GM10266 (cell line): Measurements from ENCODE around the gene HIC1.

Source experiments
- DNase-seq: peaks from one replicate; pipeline ENCODE4 v3.0.0; 2012; ENCODE audit errors: extremely low spot score
- CTCF ChIP-seq: IDR thresholded peaks from 2 replicates; pipeline ENCODE4 v1.5.1; 2012; ENCODE audit warnings: mild to moderate bottlenecking, low read depth; ENCODE audit not compliant: control insufficient read depth, insufficient read depth; ENCODE audit errors: missing control alignments

The HIC1 gene

GRCh38 chr17:2023256-2023655 is 31.6 kb upstream of the HIC1 start:
- no peak for DNase-seq
- no peak for TF ChIP-seq CTCF

GRCh38 chr17:2023692-2024571 is 31.0 kb upstream of the HIC1 start:
- TF ChIP-seq CTCF = no peak
- DNase-seq = no peak

- no peak for TF ChIP-seq CTCF
- no peak for DNase-seq
Observed at GRCh38 chr17:2024572-2025219, 30.2 kb upstream of the HIC1 start.

- no peak for TF ChIP-seq CTCF
- peak; percentile 76 for DNase-seq
Observed at GRCh38 chr17:2025220-2025621, 29.7 kb upstream of the HIC1 start, which contains the start of gene RTN4RL1. TSS of gene RTN4RL1 (minus strand) at chr17:2025334. CDS start at chr17:2024865, 469 bp downstream.

GRCh38 chr17:2025622-2026309 is 29.1 kb upstream of the HIC1 start:
- DNase-seq = peak; percentile 71
- peak; percentile 33 for TF ChIP-seq CTCF

- no peak for TF ChIP-seq CTCF
- DNase-seq = no peak
Observed at GRCh38 chr17:2027528-2028233, 27.2 kb upstream of the HIC1 start.
